Measurements from ENCODE around the gene MBLAC1. TPM values are rescaled to one million over a fixed set of nuclear protein-coding genes. Genes with fewer than 3 reads are reported as not detected.

The MBLAC1 gene
- total RNA-seq, 2 experiments from 2014 or later, result 1.6 to 2.2 TPM

DNA sequence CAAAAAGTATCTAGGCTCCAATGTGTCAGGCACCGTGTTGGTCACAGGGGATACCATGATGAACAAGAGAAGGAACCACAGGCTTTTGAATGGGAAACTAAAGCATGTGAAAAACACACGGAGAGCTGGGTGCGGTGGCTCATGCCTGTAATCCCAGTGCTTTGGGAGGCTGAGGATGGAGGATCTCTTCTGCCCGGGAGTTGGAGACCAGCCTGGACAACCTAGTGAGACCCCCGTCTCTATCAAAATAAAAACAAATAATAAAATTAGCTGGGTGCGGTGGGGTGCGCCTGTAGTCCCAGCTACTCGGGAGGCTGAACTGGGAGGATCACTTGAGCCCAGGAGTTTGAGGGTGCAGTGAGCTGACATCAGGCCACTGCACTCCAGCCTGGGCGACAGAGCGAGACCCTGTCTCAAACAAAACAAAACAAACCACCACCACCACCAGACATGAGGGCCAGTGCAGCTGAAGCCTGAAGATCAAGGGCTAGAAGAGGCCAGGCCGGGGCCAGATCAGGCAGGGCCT lies 38.6 kb upstream of the MBLAC1 start:
- Mint-ChIP-seq H3K27me3 (no peaks in the 10 kb centered on the region), H3K4me3 (peak overlapping the region; percentile 89), H3K4me1 (peaks cover 25% of the 10 kb centered on the region), H3K9me3 (ENCODE audit: low read depth) (no peaks in the 10 kb centered on the region), H3K36me3 (ENCODE audit: low read depth) (peaks cover 34% of the 10 kb centered on the region), H3K27ac (peak overlapping the region; percentile 96)
- DNase-seq (no peak), ATAC-seq (peak; percentile 3)
- POLR2A ChIA-PET, result interaction anchor here (6.1 kb wide), 1 partner anchor 13 kb away, joined by 74 read pairs; the partner anchor contains the start of genes AP4M1 and MCM7
- intact Hi-C loops (cut with DNase I, micrococcal nuclease), result loop anchor here (1.0 to 10.0 kb wide), 10 partner anchors 31 to 787 kb away; partner anchors contain the start of genes TRIM4 (in 2 of the 2), BUD31 (in 1 of the 2), CNPY4 (in 1 of the 2) and MEPCE (in 1 of the 2)
- CTCF ChIA-PET, result interaction anchor here (0.7 to 1.8 kb wide), 3 partner anchors 14 to 198 kb away, joined by 3 to 6 read pairs (median 3); partner anchors contain the start of genes AP4M1 and MCM7

DNA sequence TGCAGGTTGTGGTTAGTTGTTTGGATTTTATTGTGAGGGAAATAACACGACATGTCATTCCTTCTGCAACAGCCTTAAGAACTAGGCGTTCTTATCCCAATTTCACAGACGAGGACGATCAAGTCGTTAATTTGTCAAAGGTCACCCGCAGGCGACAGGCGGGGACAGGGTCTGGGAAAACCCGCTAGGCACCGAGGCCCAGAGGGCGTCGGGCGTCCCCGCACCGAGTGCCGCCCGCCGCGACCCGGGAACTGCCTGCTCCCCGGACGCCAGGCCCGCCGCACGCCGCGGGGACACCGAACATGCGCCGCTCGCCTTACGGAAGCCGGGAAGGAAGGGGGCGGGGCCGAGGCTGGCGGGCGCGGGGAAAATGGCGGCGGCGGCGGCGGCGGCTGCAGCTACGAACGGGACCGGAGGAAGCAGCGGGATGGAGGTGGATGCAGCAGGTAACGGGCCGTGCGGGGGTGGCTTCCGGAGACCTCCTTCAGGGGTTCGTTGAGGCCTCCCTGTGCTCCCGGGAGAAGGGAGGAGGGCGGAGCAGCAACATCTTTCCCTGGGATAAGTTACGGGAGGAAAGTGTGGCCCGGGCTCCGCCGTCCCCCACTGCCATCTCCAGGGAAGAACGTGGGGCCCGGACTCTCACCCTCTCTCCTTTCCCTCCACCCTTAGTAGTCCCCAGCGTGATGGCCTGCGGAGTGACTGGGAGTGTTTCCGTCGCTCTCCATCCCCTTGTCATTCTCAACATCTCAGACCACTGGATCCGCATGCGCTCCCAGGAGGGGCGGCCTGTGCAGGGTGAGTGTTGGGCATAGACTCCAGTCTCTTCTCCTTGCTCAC lies 37.9 kb upstream of the MBLAC1 start, which contains the start of gene COPS6:
TSS of gene COPS6 (plus strand) at position 349 of the 837 bp plus-strand sequence. CDS start at position 371, 22 bp downstream.
- ATAC-seq, result peak; percentile 67
- intact Hi-C loops (cut with DNase I, micrococcal nuclease), result loop anchor here (1.0 to 10.0 kb wide), 11 partner anchors 11 to 786 kb away; partner anchors contain the start of genes TRIM4 (in 2 of the 2), BUD31 (in 1 of the 2), CNPY4 (in 1 of the 2) and MEPCE (in 1 of the 2)
- H3K36me3 Mint-ChIP-seq (ENCODE audit: low read depth), result peaks cover 41% of the 10 kb centered on the region
- peak within 1 kb of the TSS; percentile 89 for H3K4me3 Mint-ChIP-seq
- DNase-seq, result peak; percentile 92
- ChIA-PET CTCF (interaction anchor here (0.7 to 1.8 kb wide), 3 partner anchors 13 to 199 kb away, joined by 3 to 6 read pairs (median 3); partner anchors contain the start of genes AP4M1 and MCM7), POLR2A (interaction anchor here (6.1 kb wide), 1 partner anchor 13 kb away, joined by 74 read pairs; the partner anchor contains the start of genes AP4M1 and MCM7)
- H3K4me1 Mint-ChIP-seq, result peaks cover 25% of the 10 kb centered on the region
- no peaks in the 10 kb centered on the region for H3K27me3 Mint-ChIP-seq
- H3K9me3 Mint-ChIP-seq (ENCODE audit: low read depth), result no peaks in the 10 kb centered on the region
- H3K27ac Mint-ChIP-seq, result peak within 1 kb of the TSS; percentile 96

DNA sequence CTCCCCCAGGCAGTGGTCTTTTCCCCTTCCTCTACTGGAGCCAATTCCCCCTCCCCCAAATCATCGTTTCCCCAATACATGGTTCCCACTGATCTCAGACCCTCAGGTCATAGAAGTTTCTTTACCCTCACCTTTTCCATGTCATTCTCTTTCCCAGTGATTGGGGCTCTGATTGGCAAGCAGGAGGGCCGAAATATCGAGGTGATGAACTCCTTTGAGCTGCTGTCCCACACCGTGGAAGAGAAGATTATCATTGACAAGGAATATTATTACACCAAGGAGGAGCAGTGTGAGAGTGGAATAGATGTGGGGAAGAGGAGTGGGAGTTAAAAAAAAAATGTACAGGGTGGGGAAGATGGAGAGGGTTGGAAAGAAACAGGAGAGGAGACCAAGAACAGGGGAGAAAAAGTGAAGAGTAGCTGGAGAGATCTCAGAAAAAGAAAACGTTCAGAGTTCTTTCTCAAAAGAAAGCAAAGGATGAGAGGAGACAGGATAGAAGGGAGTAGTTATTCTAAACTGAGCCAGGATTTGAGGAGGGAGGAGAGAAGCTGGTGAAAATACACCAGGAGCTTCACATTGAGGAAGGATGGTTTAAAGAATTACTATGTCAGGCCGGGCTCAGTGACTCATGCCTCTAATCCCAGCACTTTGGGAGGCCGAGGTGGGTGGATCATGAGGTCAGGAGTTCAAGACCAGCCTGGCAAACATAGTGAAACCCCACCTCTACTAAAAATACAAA lies 37.1 kb upstream of the MBLAC1 start:
- intact Hi-C loops (cut with DNase I, micrococcal nuclease), result loop anchor here (1.0 to 10.0 kb wide), 9 partner anchors 11 to 785 kb away; partner anchors contain the start of genes TRIM4 (in 2 of the 2), BUD31 (in 1 of the 2), MEPCE (in 1 of the 2) and PDAP1 (in 1 of the 2)
- CTCF ChIA-PET, result interaction anchor here (0.9 to 1.8 kb wide), 4 partner anchors 12 to 65 kb away, joined by 4 to 8 read pairs (median 6); partner anchors contain the start of genes AP4M1 and MCM7
- Mint-ChIP-seq H3K27ac (peak overlapping the region; percentile 96), H3K27me3 (no peaks in the 10 kb centered on the region), H3K4me3 (peak overlapping the region; percentile 89), H3K4me1 (peaks cover 25% of the 10 kb centered on the region), H3K36me3 (ENCODE audit: low read depth) (peaks cover 48% of the 10 kb centered on the region), H3K9me3 (ENCODE audit: low read depth) (no peaks in the 10 kb centered on the region)
- ATAC-seq, result no peak
- peak; percentile 33 for DNase-seq
- POLR2A ChIA-PET, result interaction anchor here (0.6 to 6.1 kb wide), 3 partner anchors 12 to 364 kb away, joined by 3 to 74 read pairs (median 3); partner anchors contain the start of genes AP4M1, MBLAC1 and MCM7

DNA sequence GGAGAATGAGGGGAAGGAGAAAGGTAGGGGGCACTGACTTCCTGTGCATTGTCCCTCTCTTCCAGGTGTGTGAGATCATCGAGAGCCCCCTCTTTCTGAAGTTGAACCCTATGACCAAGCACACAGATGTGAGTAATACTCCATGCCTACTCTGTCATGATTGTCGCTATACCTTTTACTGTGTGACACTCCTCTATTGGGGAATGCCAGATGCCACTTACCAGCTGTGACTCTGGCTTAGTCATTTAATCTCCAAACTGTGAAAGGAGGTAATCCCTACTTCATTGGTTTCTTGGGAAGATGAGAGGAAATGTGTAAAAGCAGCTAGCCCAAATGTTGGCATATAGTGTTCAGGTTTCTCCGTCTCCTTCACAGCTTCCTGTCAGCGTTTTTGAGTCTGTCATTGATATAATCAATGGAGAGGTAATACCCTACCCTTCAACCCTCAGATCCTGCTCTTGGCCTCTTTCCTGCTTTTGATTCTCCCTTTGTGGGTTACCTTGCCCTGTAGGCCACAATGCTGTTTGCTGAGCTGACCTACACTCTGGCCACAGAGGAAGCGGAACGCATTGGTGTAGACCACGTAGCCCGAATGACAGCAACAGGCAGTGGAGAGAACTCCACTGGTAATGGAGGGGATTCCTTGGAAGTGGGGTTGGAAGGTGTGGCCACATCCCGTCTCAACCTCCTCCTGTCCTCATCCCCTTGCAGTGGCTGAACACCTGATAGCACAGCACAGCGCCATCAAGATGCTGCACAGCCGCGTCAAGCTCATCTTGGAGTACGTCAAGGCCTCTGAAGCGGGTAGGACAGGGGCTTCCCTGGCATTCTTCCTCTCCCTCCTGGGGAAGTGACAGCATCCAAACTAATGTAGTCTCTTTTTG lies 36.0 kb upstream of the MBLAC1 start:
- H3K4me1 Mint-ChIP-seq, result peaks cover 27% of the 10 kb centered on the region
- ChIA-PET CTCF (interaction anchor here (0.8 to 1.7 kb wide), 4 partner anchors 9 to 43 kb away, joined by 3 to 8 read pairs (median 4); partner anchors contain the start of genes AP4M1 and MCM7), POLR2A (interaction anchor here (0.6 to 6.1 kb wide), 6 partner anchors 11 to 339 kb away, joined by 3 to 74 read pairs (median 4); partner anchors contain the start of genes AP4M1, MBLAC1 and MCM7)
- no peaks in the 10 kb centered on the region for H3K9me3 Mint-ChIP-seq (ENCODE audit: low read depth)
- peak overlapping the region; percentile 89 for H3K4me3 Mint-ChIP-seq
- peaks cover 59% of the 10 kb centered on the region for H3K36me3 Mint-ChIP-seq (ENCODE audit: low read depth)
- DNase-seq (peak; percentile 28), ATAC-seq (peak; percentile 27)
- peak overlapping the region; percentile 59 for H3K27ac Mint-ChIP-seq
- H3K27me3 Mint-ChIP-seq, result no peaks in the 10 kb centered on the region
- intact Hi-C loops (cut with DNase I, micrococcal nuclease), result loop anchor here in 1 of 2 experiments (1.0 kb wide), 1 partner anchor 10 kb away; no protein-coding TSS in a partner anchor

DNA sequence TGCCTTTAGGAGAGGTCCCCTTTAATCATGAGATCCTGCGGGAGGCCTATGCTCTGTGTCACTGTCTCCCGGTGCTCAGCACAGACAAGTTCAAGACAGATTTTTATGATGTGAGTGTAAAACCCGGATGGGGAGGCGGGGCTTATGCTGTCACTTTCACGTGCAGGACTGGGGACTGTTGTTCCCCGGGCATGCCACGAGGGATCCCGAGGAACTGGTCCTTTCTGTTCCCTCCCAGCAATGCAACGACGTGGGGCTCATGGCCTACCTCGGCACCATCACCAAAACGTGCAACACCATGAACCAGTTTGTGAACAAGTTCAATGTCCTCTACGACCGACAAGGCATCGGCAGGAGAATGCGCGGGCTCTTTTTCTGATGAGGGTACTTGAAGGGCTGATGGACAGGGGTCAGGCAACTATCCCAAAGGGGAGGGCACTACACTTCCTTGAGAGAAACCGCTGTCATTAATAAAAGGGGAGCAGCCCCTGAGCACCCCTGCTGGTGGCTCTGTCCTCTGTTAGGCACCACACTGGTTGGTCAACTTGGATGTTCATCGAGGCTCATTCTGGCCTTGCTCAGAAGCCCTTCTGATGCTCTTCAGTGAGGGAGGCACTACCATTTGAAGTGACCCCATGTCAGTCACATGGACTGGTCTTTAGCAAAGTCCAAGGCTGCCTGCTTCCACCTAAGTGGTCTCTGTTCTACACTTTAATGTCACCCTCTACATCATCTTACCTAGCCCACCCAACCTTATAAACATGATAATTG lies 35.2 kb upstream of the MBLAC1 start:
- Mint-ChIP-seq H3K9me3 (ENCODE audit: low read depth) (no peaks in the 10 kb centered on the region), H3K4me1 (peaks cover 31% of the 10 kb centered on the region), H3K36me3 (ENCODE audit: low read depth) (peaks cover 66% of the 10 kb centered on the region), H3K27ac (peak overlapping the region; percentile 59), H3K4me3 (no peak overlapping the region), H3K27me3 (no peaks in the 10 kb centered on the region)
- ChIA-PET CTCF (interaction anchor here (1.0 to 1.7 kb wide), 2 partner anchors 10 kb away, joined by 3 to 8 read pairs; partner anchors contain the start of genes AP4M1 and MCM7), POLR2A (interaction anchor here (0.7 to 6.1 kb wide), 4 partner anchors 10 to 339 kb away, joined by 3 to 74 read pairs (median 4); partner anchors contain the start of genes AP4M1 and MCM7)
- DNase-seq (peak; percentile 39), ATAC-seq (peak; percentile 4)
- intact Hi-C loops (cut with DNase I, micrococcal nuclease), result no loop called here

DNA sequence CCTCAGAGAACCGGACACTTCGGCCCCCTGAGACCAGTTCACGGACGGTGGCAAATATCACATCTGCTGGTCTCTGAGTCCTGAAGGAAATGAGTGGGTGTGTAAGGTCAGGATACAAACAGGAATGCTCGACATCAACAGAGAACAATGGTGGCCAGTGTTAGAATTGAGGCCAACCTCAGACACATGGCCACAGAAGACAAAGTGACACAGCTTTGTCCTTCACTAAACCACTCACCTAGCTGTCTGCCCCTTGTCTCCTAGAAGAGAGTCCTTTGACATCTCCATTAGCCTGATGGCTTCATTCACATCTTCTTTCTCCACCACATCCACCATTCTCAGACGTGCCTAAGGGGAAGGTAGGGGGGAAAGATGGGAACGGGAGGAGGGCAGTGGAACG lies 33.7 kb upstream of the MBLAC1 start:
- Mint-ChIP-seq H3K36me3 (ENCODE audit: low read depth) (peaks cover 79% of the 10 kb centered on the region), H3K4me3 (no peak overlapping the region), H3K27me3 (no peaks in the 10 kb centered on the region), H3K4me1 (peaks cover 35% of the 10 kb centered on the region), H3K27ac (peak overlapping the region; percentile 31), H3K9me3 (ENCODE audit: low read depth) (no peaks in the 10 kb centered on the region)
- intact Hi-C loops (cut with DNase I, micrococcal nuclease), result no loop called here
- POLR2A ChIA-PET, result interaction anchor here (0.9 to 6.1 kb wide), 4 partner anchors 8 to 13 kb away, joined by 3 to 74 read pairs (median 3); partner anchors contain the start of genes AP4M1 and MCM7
- CTCF ChIA-PET, result no interaction called here
- ATAC-seq (no peak), DNase-seq (no peak)

DNA sequence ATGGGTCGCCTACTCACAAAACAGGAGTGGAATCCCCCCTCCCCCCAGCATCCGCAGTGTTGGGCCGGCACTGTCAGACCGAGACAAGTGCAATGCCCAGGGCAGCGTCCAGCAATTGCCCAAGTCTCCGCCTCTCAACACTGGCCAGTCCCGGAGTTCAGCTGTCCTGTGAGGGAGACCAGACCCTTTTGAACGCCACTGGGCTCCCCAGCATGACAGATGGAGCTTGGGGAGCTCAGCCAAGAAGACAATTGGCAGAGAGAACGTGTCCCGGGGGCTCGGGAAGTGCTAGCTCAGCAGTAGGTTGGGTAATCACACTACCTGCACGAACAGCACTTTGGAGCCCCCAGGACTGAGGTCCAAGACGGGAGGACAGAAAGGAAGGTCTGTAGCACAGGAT lies 33.3 kb upstream of the MBLAC1 start:
- Mint-ChIP-seq H3K4me1 (peaks cover 37% of the 10 kb centered on the region), H3K27me3 (no peaks in the 10 kb centered on the region), H3K9me3 (ENCODE audit: low read depth) (no peaks in the 10 kb centered on the region), H3K36me3 (ENCODE audit: low read depth) (peaks cover 84% of the 10 kb centered on the region), H3K27ac (peak overlapping the region; percentile 31), H3K4me3 (no peak overlapping the region)
- ChIA-PET CTCF (interaction anchor here (0.7 kb wide), 1 partner anchor 12 kb away, joined by 3 read pairs; no protein-coding TSS in a partner anchor), POLR2A (interaction anchor here (0.9 to 1.2 kb wide), 3 partner anchors 11 to 13 kb away, joined by 3 read pairs; no protein-coding TSS in a partner anchor)
- ATAC-seq (no peak), DNase-seq (no peak)
- intact Hi-C loops (cut with DNase I, micrococcal nuclease), result no loop called here

DNA sequence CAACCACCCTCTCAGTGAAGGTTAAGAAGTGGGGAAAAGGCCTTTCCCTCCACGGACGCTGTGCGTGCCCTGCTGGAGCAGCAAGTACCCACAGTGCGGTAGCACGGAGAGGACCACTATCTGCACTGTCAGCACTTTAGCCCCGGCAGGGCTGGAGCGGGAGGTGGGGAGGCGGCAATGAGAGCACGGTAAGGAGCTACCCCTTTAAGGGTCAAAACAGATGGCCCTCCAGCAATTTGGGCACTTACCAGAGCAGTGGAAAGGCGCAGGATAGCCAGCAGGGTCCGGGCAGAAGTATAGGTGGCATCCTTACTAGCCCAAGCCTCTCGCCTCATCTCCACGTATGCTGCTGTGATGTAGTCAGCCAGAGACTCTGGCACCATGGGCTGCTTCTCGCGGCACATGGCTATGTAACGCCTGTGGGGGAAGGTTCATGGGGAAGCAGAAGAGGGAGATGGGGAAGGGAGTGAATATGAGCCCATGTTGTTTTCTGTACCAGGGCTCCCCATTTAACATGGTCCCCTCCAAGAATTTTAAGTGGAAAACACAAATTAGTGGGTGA lies 32.8 kb upstream of the MBLAC1 start:
- no peak for DNase-seq

More for the DNA sequence above, 32.8 kb upstream of the MBLAC1 start:
- Mint-ChIP-seq H3K4me3 (no peak overlapping the region), H3K36me3 (ENCODE audit: low read depth) (peaks cover 89% of the 10 kb centered on the region), H3K9me3 (ENCODE audit: low read depth) (no peaks in the 10 kb centered on the region), H3K27ac (no peak overlapping the region), H3K4me1 (peaks cover 43% of the 10 kb centered on the region), H3K27me3 (no peaks in the 10 kb centered on the region)
- ChIA-PET POLR2A (interaction anchor here (0.9 to 1.2 kb wide), 2 partner anchors 12 kb away, joined by 3 read pairs; no protein-coding TSS in a partner anchor), CTCF (interaction anchor here (0.7 kb wide), 2 partner anchors 11 to 33 kb away, joined by 3 read pairs; partner anchors contain the start of gene MBLAC1)
- ATAC-seq, result no peak
- intact Hi-C loops (cut with DNase I, micrococcal nuclease), result no loop called here
